SK-N-SH (cell line): ENCODE measurements around the gene FAM83F. TPM values are rescaled to one million over a fixed set of nuclear protein-coding genes. Genes with fewer than 3 reads are reported as not detected.

Source experiments
- CTCF ChIA-PET: fragments of 300-600, 350-600 bp; formaldehyde crosslinking; extraction: SDS; loops from one replicate; lab custom pipeline; 2021; lab: Yijun Ruan, JAX
- POLR2A ChIA-PET: fragments of 350-600 bp; sonication (Branson Sonifier 250); formaldehyde crosslinking; extraction: SDS; loops from one replicate; lab custom pipeline; 2020; ENCODE audit warnings: antibody characterized with exemption, inconsistent platforms; lab: Yijun Ruan, JAX
- DNase-seq: peaks from one replicate; pipeline ENCODE4 v3.0.0; 2012
- H2AFZ ChIP-seq: fragments of 200-600 bp; sonication (generic); 2 replicates; pipeline ENCODE4 v1.8.1; 2016; ENCODE audit warnings: antibody characterized with exemption, mild to moderate bottlenecking, low read depth
- H3F3A ChIP-seq: fragments of 200-600 bp; sonication (generic); replicated peaks from 2 replicates; pipeline ENCODE3; 2016; ENCODE audit warnings: antibody characterized with exemption, mild to moderate bottlenecking; ENCODE audit not compliant: insufficient read depth
- H3K27ac ChIP-seq, 2 experiments: fragments of 200-500 bp in 1 of 2; fragments of 200-600 bp in 1 of 2; sonication (Bioruptor generic) in 1 of 2; sonication (generic), shearing (Covaris generic) in 1 of 2; 2 replicates each; pipeline versions ENCODE4 v1.5.1 to v1.6.1; 2014 to 2016; ENCODE audit warnings: low read depth in 2 of 2, inconsistent platforms in 1 of 2, low read length in 1 of 2, mild to moderate bottlenecking in 1 of 2, mixed read lengths in 1 of 2
- H3K27me3 ChIP-seq: fragments of 200-600 bp; sonication (generic), shearing (Covaris generic); 2 replicates; pipeline ENCODE4 v1.6.1; 2016; ENCODE audit warnings: mixed run types; ENCODE audit not compliant: insufficient read depth
- H3K36me3 ChIP-seq, 2 experiments: fragments of 200-500 bp in 1 of 2; fragments of 200-600 bp in 1 of 2; sonication (Bioruptor generic) in 1 of 2; sonication (generic) in 1 of 2; replicated peaks in 1 of 2; 2 replicates each; pipeline versions ENCODE3 to v1.5.1; 2014 to 2016; ENCODE audit warnings: low read length in 1 of 2, mild to moderate bottlenecking in 1 of 2; ENCODE audit not compliant: insufficient read depth in 2 of 2, control insufficient read depth in 1 of 2
- H3K4me1 ChIP-seq, 2 experiments: fragments of 200-500 bp in 1 of 2; fragments of 200-600 bp in 1 of 2; sonication (Bioruptor generic) in 1 of 2; sonication (generic), shearing (Covaris generic) in 1 of 2; 2 replicates each; pipeline versions ENCODE4 v1.5.1 to v1.6.1; 2014 to 2016; ENCODE audit warnings: low read depth in 1 of 2, low read length in 1 of 2, mixed run types in 1 of 2; ENCODE audit not compliant: insufficient read depth in 2 of 2, control insufficient read depth in 1 of 2
- H3K4me2 ChIP-seq: fragments of 200-600 bp; sonication (generic), shearing (Covaris generic); 2 replicates; pipeline ENCODE4 v1.6.1; 2017; ENCODE audit warnings: mixed run types
- H3K4me3 ChIP-seq, 2 experiments: fragments of 200-500 bp in 1 of 2; fragments of 200-600 bp in 1 of 2; sonication (Bioruptor generic) in 1 of 2; sonication (generic), shearing (Covaris generic) in 1 of 2; 2 replicates each; pipeline versions ENCODE4 v1.5.1 to v1.8.1; 2014 to 2016; ENCODE audit warnings: low read depth in 2 of 2, inconsistent platforms in 1 of 2, low read length in 1 of 2, mild to moderate bottlenecking in 1 of 2, mixed read lengths in 1 of 2, moderate library complexity in 1 of 2
- H3K79me2 ChIP-seq: fragments of 200-600 bp; sonication (generic); 2 replicates; pipeline ENCODE4 v1.8.1; 2017; ENCODE audit warnings: mild to moderate bottlenecking; ENCODE audit not compliant: insufficient read depth
- H3K9ac ChIP-seq: fragments of 200-600 bp; sonication (generic); 2 replicates; pipeline ENCODE4 v1.6.1; 2017; ENCODE audit warnings: mixed run types
- H3K9me2 ChIP-seq: fragments of 200-600 bp; sonication (generic); 2 replicates; pipeline ENCODE4 v1.6.1; 2017; ENCODE audit warnings: mixed run types
- H3K9me3 ChIP-seq: fragments of 200-600 bp; sonication (generic); 2 replicates; pipeline ENCODE4 v1.6.1; 2017; ENCODE audit warnings: mixed run types, mild to moderate bottlenecking, moderate library complexity
- H4K20me1 ChIP-seq: fragments of 200-600 bp; sonication (generic); 2 replicates; pipeline ENCODE4 v1.6.1; 2017; ENCODE audit warnings: mild to moderate bottlenecking, mixed run types; ENCODE audit not compliant: insufficient read depth
- CTCF ChIP-seq: fragments of 200-600 bp; sonication (generic); IDR thresholded peaks from 2 replicates; pipeline ENCODE4 v1.6.1; 2017; ENCODE audit warnings: antibody characterized with exemption, mild to moderate bottlenecking, moderate library complexity
- EZH2phosphoT487 ChIP-seq: fragments of 200-600 bp; sonication (generic); IDR thresholded peaks from 2 replicates; pipeline ENCODE4 v1.6.1; 2017; ENCODE audit warnings: low read depth, mixed run types, mild to moderate bottlenecking, antibody characterized with exemption, moderate library complexity, borderline replicate concordance
- GABPA ChIP-seq: IDR thresholded peaks from 2 replicates; pipeline ENCODE4 v1.4.0; 2012; ENCODE audit warnings: low read depth, mild to moderate bottlenecking
- IRF3 ChIP-seq: fragments of 150-350 bp; IDR thresholded peaks from 2 replicates; pipeline ENCODE4 v1.6.1; 2016; ENCODE audit warnings: mild to moderate bottlenecking, low read depth, low read length
- MAX ChIP-seq: IDR thresholded peaks from 2 replicates; pipeline ENCODE4 v1.4.0; 2012; ENCODE audit warnings: low read depth
- MEF2A ChIP-seq: IDR thresholded peaks from 2 replicates; pipeline ENCODE4 v1.4.0; 2012; ENCODE audit warnings: low read depth, borderline replicate concordance
- NFIC ChIP-seq: IDR thresholded peaks from 2 replicates; pipeline ENCODE4 v1.4.0; 2012; ENCODE audit warnings: borderline replicate concordance
- NRF1 ChIP-seq: IDR thresholded peaks from 2 replicates; pipeline ENCODE4 v1.6.1; 2012; ENCODE audit warnings: low read depth, mild to moderate bottlenecking, low read length
- POLR2AphosphoS5 ChIP-seq: IDR thresholded peaks from 2 replicates; pipeline ENCODE4 v1.6.1; 2012; ENCODE audit warnings: low read depth, low read length
- RFX5 ChIP-seq: IDR thresholded peaks from 2 replicates; pipeline ENCODE4 v1.6.1; 2012; ENCODE audit warnings: mild to moderate bottlenecking, improper control_type of control experiment, low read length
- SIN3A ChIP-seq: IDR thresholded peaks from 2 replicates; pipeline ENCODE4 v1.6.1; 2012; ENCODE audit warnings: low read depth, mild to moderate bottlenecking, low read length, moderate library complexity, borderline replicate concordance
- SMC3 ChIP-seq: IDR thresholded peaks from 2 replicates; pipeline ENCODE4 v1.6.1; 2012; ENCODE audit warnings: low read depth, low read length, improper control_type of control experiment
- TAF1 ChIP-seq: IDR thresholded peaks from 2 replicates; pipeline ENCODE4 v1.6.1; 2012; ENCODE audit warnings: low read depth, mild to moderate bottlenecking, low read length, moderate library complexity, borderline replicate concordance
- USF1 ChIP-seq: IDR thresholded peaks from 2 replicates; pipeline ENCODE4 v1.4.0; 2012; ENCODE audit warnings: low read depth, borderline replicate concordance
- USF2 ChIP-seq: fragments of 150-350 bp; IDR thresholded peaks from 2 replicates; pipeline ENCODE4 v1.6.1; 2017; ENCODE audit warnings: antibody characterized with exemption, low read length, low read depth, borderline replicate concordance
- WGBS: methylation state at CpG from one replicate; pipeline ENCODE4 v1.1.6; 2017; ENCODE audit warnings: low lambda C conversion rate; 5-methylcytosine and 5-hydroxymethylcytosine counted together
- polyA plus RNA-seq, 3 experiments: library from polyadenylated mRNA; depleted of rRNA; stranded (reverse); fragments of >200 nt; gene quantifications; 2 replicates each; pipeline ENCODE4 v1.2.3, GENCODE V29; 2012

The FAM83F gene
- polyA plus RNA-seq, 1 of the 3 experiments (the other 2 are of a cell fraction) = not detected

- no peak for TF ChIP-seq MEF2A
- no peak for TF ChIP-seq SIN3A
- no peak for TF ChIP-seq GABPA
- TF ChIP-seq EZH2phosphoT487 = no peak
- TF ChIP-seq MAX = no peak
Measured at GRCh38 chr22:40009292-40009774, 14.6 kb downstream of the FAM83F start (continued).

- TF ChIP-seq NRF1 (no peak), RFX5 (no peak), IRF3 (no peak), TAF1 (no peak), USF2 (no peak)
- Histone ChIP-seq H3K79me2 (no peaks in the 10 kb centered on the region), H3K4me2 (no peak overlapping the region)
Measured at GRCh38 chr22:40009951-40010671, 15.4 kb downstream of the FAM83F start.

GRCh38 chr22:40010746-40011145, 16.0 kb downstream of the FAM83F start:
- H3K9me3 ChIP-seq = no peaks in the 10 kb centered on the region
- H3K4me1 ChIP-seq = peaks cover 0 to 2% of the 10 kb centered on the region in 2 experiments; a peak in 1 of 4 replicates
- no peak overlapping the region for H3K27ac ChIP-seq
- H3F3A ChIP-seq = no peaks in the 10 kb centered on the region
- 83% methylated on average over 3 of the region's 6 CpGs for WGBS
- H4K20me1 ChIP-seq = no peaks in the 10 kb centered on the region
- H3K4me2 ChIP-seq = no peak overlapping the region
- H3K9me2 ChIP-seq = no peaks in the 10 kb centered on the region
- no peak overlapping the region for H3K9ac ChIP-seq
- no peaks in the 10 kb centered on the region for H3K36me3 ChIP-seq
- H3K79me2 ChIP-seq = no peaks in the 10 kb centered on the region
- ChIA-PET CTCF (interaction anchor here (3.4 kb wide), 1 partner anchor 14 kb away, joined by 13 read pairs; no protein-coding TSS in a partner anchor), POLR2A (no interaction called here)
- DNase-seq = no peak
- H3K27me3 ChIP-seq = no peaks in the 10 kb centered on the region
- no peak overlapping the region for H2AFZ ChIP-seq
- no peak overlapping the region for H3K4me3 ChIP-seq
- TF ChIP-seq MEF2A (no peak), SIN3A (no peak), TAF1 (no peak), SMC3 (no peak), USF1 (no peak), POLR2AphosphoS5 (no peak), NRF1 (no peak), EZH2phosphoT487 (no peak), CTCF (no peak), NFIC (no peak)

More at GRCh38 chr22:40009951-40010671, 15.4 kb downstream of the FAM83F start:
- no peak overlapping the region for H3K27ac ChIP-seq
- no peaks in the 10 kb centered on the region for H3K9me3 ChIP-seq
- H3K36me3 ChIP-seq = no peaks in the 10 kb centered on the region
- H3K9me2 ChIP-seq = no peaks in the 10 kb centered on the region
- no peak overlapping the region for H3K4me3 ChIP-seq
- DNase-seq = no peak
- no peaks in the 10 kb centered on the region for H3K27me3 ChIP-seq
- WGBS = no CpG with 5 or more reads among the region's 24 CpGs
- no peaks in the 10 kb centered on the region for H3F3A ChIP-seq
- no peak overlapping the region for H2AFZ ChIP-seq
- H3K4me1 ChIP-seq = peaks cover 0 to 7% of the 10 kb centered on the region in 2 experiments; a peak in 1 of 4 replicates
- POLR2A ChIA-PET = no interaction called here
- CTCF ChIA-PET = interaction anchor here (3.4 kb wide), 1 partner anchor 14 kb away, joined by 13 read pairs; no protein-coding TSS in a partner anchor
- no peak overlapping the region for H3K9ac ChIP-seq
- H4K20me1 ChIP-seq = no peaks in the 10 kb centered on the region
